ENCODE data around the gene VGLL4. TPM values are rescaled to one million over a fixed set of nuclear protein-coding genes. Genes with fewer than 3 reads are reported as not detected.

Gene VGLL4
- total RNA-seq, 2 experiments from 2014 or later: 54.4 to 60.2 TPM

- no peaks in the 10 kb centered on the region for H3K27me3 Mint-ChIP-seq
- ChIA-PET CTCF (no interaction called here), POLR2A (no interaction called here)
- peaks cover 33% of the 10 kb centered on the region for H3K36me3 Mint-ChIP-seq (ENCODE audit: low read depth)
- no peak overlapping the region for H3K27ac Mint-ChIP-seq
- peaks cover 9% of the 10 kb centered on the region for H3K9me3 Mint-ChIP-seq
- intact Hi-C loops (cut with micrococcal nuclease): loop anchor here (10.0 kb wide), 1 partner anchor 91 kb away; the partner anchor contains the start of gene VGLL4
- no peak overlapping the region for H3K4me3 Mint-ChIP-seq
- H3K4me1 Mint-ChIP-seq (ENCODE audit: low read depth): peaks cover 10% of the 10 kb centered on the region
- DNase-seq (no peak), ATAC-seq (no peak)
- no peak for TF ChIP-seq CTCF (IDR thresholded peaks at IDR 0.05)
These were observed 90.1 kb downstream of the VGLL4 start for GRCh38 chr3:11553436-11554235.

GRCh38 chr3:11552289-11553264, 91.1 kb downstream of the VGLL4 start:
- DNase-seq: no peak
- peaks cover 10% of the 10 kb centered on the region for H3K9me3 Mint-ChIP-seq
- ChIA-PET CTCF (interaction anchor here (1.4 kb wide), 1 partner anchor 99 kb away, joined by 3 read pairs; no protein-coding TSS in a partner anchor), POLR2A (no interaction called here)
- no peaks in the 10 kb centered on the region for H3K27me3 Mint-ChIP-seq
- intact Hi-C loops (cut with micrococcal nuclease): loop anchor here (10.0 kb wide), 1 partner anchor 92 kb away; the partner anchor contains the start of gene VGLL4
- TF ChIP-seq CTCF (IDR thresholded peaks at IDR 0.05): no peak
- H3K27ac Mint-ChIP-seq: no peak overlapping the region
- ATAC-seq: no peak
- peaks cover 2% of the 10 kb centered on the region for H3K4me1 Mint-ChIP-seq (ENCODE audit: low read depth)
- no peak overlapping the region for H3K4me3 Mint-ChIP-seq
- H3K36me3 Mint-ChIP-seq (ENCODE audit: low read depth): peaks cover 26% of the 10 kb centered on the region

- ChIA-PET POLR2A (no interaction called here), CTCF (interaction anchor here (1.4 kb wide), 1 partner anchor 101 kb away, joined by 3 read pairs; no protein-coding TSS in a partner anchor)
- ATAC-seq (no peak), DNase-seq (no peak)
- Mint-ChIP-seq H3K9me3 (peaks cover 21% of the 10 kb centered on the region), H3K36me3 (ENCODE audit: low read depth) (peaks cover 35% of the 10 kb centered on the region), H3K27me3 (no peaks in the 10 kb centered on the region), H3K4me3 (no peak overlapping the region), H3K27ac (no peak overlapping the region), H3K4me1 (ENCODE audit: low read depth) (peaks cover 8% of the 10 kb centered on the region)
- no peak for TF ChIP-seq CTCF (IDR thresholded peaks at IDR 0.05)
- intact Hi-C loops (cut with micrococcal nuclease): loop anchor here (10.0 kb wide), 1 partner anchor 94 kb away; the partner anchor contains the start of gene VGLL4
These were observed 92.7 kb downstream of the VGLL4 start for GRCh38 chr3:11551036-11551435.

- no peak for ATAC-seq
- POLR2A ChIA-PET: no interaction called here
- no peak for DNase-seq
- Mint-ChIP-seq H3K4me3 (no peak overlapping the region), H3K27ac (no peak overlapping the region), H3K27me3 (no peaks in the 10 kb centered on the region), H3K4me1 (ENCODE audit: low read depth) (peaks cover 8% of the 10 kb centered on the region), H3K36me3 (ENCODE audit: low read depth) (peaks cover 32% of the 10 kb centered on the region), H3K9me3 (peaks cover 21% of the 10 kb centered on the region)
- TF ChIP-seq CTCF (IDR thresholded peaks at IDR 0.05): no peak
- CTCF ChIA-PET: no interaction called here
- intact Hi-C loops (cut with micrococcal nuclease): loop anchor here (10.0 kb wide), 1 partner anchor 95 kb away; the partner anchor contains the start of gene VGLL4
These were observed 94.1 kb downstream of the VGLL4 start for GRCh38 chr3:11549580-11550140.

Measured in activated CD8-positive, alpha-beta T cell treated with anti-CD3 and anti-CD28 coated beads for 36 hours (primary cell).